HG02759 (cell line): Measurements from ENCODE around the gene SMAD6.
"Not testable (repeated sequence)": the region's sequence is repeated elsewhere in the genome, so short reads cannot be mapped to it uniquely, and the experiment has no call there.

Experiments
- ATAC-seq: cut with Tn5 transposase; IDR thresholded peaks from one replicate; pipeline ENCODE4 v1.9.1; 2021; ENCODE audit warnings: mild to moderate bottlenecking, moderate library complexity; ENCODE audit not compliant: unreplicated experiment

SMAD6 gene

DNA sequence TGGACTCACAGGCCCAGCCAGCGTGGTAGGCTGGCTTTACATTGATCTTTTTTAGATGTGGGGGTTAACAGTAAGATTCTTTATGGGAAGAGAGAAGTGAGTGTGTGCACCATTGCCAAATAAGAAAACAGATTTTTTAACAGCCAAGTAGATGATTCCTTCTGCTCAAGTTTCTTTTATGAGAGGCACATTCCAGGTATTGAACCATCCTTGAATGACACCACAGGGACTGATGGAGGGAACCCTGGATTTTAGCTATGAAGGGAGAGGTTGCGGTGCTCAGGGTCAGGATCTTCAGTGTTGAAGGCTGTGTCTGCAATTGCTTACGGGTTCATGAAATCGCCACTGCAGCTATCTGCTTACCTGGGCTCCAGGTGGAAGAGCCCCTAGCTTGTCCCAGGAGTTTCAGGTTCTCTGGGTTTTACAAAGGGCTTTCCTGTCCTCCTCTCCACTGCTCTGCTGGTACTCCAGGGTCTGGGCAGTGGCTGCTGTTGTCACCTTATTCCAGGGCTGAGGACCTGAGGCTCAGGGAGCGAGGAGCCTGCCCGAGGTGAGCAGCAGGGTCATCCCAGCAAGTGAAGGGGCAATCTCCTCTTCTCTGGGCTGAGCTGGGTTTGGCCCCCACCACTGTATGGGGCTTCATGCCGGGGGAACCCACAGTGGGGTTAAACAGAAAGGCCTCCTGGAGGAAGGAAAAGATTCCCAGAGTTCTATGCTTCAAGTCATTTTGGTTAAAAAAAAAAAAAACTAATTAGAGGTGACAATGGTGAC, 53.4 kb downstream of the SMAD6 start:
- ATAC-seq, result no peak

DNA sequence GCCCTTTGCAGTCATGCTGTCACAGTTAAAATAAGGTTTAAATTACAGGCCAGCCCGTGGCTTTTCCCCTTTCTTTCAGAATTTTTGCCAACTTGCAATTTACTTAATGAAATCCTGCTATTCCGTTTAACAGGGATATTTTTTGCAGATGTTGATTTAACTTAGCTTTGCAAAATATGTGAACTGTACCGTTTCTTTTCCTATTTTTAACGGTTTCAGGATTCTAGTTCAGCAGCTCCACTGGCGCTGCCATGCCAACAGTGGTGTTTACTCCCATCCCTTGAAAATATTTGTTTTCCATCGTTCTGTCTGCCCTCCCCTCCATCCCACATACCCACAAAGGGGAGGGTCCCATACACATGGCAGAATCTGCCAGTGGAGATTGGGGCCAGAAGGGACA, 54.3 kb downstream of the SMAD6 start:
- no peak for ATAC-seq

DNA sequence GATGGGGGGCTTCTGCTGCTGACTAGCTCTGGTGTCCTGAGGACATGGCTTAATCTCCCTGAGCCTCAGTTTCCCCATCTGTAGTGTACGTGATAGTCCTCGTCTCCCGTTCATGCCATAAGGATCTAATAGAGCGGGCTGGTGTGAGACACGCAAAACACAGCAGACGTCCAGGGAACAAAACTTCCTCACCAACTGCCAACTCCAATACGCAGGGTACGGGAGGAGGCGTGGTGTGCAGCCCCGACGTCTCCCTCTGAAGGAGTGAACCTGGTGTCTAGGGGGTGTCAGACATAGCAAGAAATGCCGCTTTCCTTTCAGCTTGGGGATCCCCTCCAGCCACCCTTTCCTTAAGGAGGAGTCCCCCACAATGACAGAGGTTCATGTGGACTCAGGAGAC, 55.0 kb downstream of the SMAD6 start:
- no peak for ATAC-seq

DNA sequence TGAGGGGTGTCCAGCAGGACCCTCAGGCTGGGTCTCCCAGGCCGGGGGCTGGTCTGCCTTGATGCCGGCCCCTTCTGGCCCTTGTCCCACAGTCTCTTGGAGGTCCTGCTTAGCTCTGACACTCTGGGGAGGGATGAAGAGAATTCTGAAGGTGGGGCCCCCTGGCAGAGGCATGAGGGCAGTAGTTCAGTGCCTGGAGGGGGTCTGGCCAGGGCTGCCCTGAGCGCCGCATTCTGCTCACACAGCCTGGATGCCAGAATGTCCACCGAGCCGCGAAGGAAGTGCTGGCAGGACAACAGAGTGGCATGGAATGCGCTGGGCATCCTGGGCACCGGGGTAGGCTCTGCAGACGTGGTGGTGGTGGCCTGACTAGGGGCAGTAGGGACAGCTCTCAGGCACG, 55.5 kb downstream of the SMAD6 start:
- no peak for ATAC-seq

DNA sequence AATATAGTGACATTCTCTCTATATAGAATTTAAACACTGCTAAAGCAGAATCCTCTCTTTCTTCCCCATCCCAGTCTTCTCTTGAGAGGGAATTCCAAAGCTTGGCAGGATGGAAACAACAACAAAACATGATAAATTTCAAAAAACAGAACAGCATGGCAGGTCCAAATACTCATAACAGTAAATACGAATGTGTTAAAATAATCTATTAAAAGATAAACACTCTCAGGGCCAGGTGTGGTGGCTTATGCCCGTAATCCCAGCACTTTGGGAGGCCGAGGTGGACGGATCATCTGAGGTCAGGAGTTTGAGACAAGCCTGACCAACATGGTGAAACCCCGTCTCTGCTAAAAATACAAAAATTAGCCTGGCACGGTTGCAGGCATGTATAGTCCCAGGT, 56.2 kb downstream of the SMAD6 start:
- not testable (repeated sequence) for ATAC-seq

DNA sequence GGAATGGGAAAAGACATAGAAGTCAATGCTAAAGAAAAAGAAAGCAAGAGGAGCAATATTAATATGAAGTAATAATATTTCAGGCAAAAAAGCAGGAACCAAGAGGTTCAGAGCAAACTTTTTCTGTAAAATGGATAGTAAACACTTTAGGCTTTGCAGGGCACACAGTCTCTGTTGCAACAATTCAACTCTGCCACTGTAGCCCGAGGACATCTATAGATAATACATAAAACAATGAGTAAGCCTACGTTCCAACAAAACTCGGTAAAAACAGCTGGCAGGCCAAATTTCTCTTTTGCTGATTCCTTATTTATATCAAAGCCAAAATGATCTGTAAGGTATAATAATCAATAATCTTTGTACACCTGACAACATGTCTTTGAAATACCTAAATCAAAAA, 56.8 kb downstream of the SMAD6 start:
- no peak for ATAC-seq

DNA sequence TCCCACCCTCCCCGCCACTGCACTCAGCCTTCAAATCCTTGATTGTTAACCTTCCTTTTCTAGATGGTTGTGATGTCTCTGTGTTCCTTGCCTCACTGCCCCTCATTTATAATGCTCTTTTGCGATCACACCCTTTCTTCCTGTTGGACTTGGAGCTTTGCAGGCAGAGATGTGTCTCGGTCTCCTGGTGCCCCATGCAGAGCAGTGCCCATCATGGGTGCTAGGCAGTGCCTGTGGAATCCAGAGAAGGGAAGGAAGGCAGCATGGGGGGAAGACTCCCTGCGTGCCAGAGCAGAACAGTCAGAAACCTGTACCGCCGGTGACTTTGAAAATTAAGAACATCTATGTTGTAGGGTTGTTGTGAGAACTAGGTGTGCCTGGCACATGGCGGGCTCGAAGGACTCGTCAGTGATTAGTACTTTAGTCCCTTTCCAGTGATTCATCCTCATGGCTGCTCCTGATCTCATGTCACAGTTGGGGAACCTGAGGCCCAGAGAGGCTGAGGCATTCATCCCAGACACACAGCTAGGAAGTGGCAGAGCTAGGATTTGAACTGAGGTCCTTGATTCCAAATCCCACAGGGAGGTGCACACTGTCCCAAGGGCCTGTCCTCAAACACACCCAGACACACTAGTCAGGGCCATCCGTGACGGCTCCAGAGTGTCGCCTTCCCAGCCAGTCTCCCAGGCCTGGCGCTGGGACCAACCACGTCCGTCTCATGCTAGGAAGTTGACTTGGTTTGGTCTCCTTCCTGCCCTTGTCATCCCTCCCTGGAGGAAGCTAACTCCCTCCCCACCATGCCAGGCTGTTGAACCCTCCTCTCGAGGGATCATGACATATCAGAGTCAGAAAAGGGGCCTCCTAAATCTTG, 58.3 kb downstream of the SMAD6 start:
- no peak for ATAC-seq

DNA sequence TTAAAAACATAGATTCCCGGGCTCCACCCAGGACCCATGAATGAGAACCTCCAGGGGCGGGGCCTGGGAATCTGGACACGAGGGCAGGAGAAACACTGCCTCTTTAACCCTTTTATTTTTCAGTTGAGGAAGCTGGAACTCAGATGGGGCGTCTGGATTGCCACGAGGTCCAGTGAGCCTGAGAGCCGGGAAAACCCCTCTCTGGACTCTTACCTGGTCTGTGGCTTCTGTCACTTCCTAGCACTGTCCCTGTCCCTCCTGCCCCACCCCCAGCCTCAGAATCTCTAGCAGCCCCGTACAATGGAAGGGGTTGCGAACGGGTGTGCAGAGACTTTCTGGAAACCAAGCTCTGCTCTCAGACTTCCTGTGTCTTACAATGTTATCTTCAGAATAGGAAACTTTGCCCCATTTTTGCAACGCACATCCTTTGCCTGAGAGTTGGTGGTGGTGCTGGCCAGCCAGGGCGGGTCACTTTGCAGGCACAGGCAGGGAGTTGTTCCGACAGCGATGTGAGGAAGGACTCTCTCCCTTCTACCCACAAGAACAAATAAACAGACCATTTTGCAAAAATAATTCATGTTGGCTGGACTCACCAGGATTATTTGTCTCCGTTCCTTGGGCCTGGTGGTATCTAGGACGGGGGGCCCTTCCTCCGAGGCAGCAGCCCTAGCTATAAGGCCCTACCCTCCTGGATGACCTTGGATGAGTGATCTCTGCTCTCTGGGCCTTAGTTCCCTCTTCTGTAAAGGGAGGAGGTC, 59.1 kb downstream of the SMAD6 start:
- ATAC-seq, result no peak

DNA sequence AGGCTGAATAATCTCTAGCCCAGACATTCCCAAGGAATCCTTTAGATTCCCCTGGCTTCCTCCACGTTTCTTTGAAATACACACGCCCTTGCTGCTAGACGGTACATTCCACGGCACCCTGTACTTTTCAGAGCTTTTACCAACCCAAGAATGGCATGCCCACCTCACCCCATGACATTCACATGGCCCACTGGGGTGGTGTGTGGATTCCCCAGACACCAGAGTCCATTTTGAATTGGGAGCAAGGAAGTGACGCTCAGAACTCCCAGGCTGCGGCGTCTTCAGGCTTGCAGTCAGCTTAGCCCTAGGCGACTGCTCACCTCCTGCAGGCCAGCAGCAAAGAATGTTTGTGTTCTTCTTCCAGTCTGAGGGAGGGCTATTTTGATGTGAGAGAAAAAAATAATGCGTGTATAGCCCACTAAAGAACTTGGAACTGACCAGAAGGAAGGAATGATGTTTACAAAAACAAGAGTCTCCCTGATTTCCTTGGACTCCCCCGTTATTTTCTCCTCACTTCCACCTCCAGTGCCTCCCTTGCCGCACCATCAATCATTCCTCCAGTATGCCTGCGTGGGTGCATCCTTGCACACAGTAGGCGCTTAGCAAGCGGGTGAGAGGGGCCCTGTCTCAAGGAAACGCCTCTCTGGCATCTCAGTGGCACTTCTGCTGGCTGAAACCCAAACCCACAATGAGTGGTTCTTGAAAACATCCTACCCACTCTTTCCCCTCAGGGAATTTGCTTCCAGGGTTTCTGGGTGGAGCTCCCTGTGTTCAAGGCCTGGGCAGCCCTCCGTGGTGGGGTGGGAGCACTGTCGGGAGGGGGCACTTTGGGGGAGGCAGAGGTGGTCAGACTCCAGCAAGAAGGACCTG, 59.9 kb downstream of the SMAD6 start:
- ATAC-seq, result no peak

DNA sequence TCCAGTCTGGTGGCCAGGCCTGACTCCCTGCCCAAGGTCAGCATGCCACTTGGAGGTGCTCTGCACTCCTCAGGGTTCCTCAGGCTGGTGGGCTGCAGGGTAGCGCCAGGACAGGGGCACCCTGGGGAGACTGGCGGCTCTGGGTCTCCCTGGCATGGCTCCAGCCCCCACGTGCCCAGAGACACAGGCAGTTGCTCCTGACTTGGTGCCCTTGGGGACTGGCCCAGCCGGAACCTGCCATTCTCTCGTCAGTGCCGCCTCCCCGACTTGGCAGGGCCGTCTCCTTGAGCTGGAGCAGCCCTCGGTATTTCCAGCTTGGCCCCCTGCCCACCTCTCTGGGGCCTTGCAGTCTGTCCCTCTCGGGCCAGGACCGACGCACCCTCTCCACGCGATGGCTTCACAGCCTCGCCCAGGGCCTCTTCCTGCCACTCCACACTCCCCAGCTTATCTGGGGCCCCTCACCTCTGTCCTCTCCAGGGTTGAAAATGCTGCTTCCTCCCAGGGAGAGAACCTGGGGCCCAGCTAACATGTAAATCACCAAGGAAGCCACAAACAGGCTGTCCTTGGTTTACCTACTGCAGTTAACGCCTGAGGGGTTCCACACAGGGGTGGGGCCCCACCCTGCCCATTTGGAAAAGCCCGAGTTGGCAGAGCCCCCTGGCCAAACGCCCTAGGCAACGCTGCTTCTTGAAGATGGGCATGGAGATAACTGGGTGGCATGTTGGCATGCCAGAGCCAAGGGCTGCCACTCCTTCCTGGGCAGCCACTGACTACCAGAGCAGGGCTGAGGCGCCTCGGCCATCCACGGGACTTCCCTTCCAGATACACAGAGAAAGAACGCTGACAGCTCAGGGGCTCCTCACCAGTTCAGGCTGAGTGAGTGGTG, 61.4 kb downstream of the SMAD6 start:
- no peak for ATAC-seq

DNA sequence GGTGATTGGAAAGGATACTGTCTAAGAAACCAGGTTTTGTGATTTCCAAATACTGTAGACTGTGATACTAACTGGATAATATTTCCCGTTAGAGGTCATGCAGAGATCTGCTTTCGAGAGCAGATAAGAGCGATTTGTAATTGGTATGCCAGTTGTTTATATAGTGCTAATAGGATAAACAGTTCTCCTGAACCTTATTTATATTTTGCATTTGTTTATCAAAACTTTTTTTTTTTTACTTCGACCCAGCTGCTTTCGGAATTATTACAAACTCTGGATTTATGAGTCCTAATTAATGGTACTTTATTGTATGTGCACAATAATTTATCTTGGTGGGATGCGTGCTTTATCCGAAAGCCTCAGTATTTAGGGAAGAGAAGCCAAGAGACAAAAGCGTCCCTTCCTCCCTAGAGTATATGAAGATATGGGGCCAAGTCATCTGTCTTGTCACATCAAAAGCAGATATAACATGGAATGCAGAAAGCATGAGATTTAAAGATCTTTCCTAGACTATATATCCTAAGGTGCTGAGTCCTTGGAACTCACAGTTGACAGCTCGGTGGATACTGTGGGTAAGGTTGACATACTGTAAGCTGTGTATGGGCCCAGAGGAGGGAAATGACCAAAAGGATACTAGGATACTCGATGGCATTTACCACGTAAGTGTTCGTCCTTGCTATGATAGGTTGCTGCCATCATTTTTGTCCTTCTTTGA, 62.2 kb downstream of the SMAD6 start:
- ATAC-seq, result no peak

DNA sequence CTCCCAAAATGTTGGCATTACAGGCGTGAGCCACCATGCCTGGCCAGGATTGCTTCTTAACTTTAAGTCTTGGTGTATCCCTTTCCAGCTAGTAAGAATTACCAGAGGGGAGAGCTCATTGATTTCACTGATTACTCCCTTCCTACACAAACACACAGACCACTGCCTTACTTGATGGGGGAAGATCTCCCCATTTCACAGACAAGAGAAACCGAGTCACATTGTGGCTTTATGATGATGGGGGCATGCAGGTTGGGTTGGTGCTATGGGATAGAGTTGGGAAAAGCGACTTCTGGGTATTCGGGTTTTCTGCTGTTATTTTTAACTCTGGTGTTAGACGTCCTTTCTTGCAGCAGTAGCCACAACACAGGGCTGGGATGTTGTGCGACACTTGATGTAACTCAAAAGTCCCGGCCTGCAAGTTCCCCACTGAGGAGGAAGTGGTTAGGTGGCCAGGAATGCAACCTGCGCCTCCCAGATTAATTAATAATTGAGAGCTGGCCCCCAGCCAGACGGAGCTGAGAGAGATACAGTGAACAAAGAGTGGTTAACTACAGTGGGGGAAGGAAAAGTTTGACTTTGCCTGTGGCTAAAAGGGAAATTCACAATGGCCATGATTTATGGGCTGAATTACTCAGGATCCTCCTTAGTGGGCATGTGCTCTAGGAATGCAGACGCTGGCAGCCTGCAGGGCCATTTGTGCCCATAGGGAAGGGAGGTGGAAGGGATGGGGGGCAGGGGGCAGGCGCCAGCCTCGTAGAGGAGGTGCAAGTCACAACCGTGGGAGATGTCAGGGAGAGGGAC, 63.6 kb downstream of the SMAD6 start:
- peak; percentile 86 for ATAC-seq

DNA sequence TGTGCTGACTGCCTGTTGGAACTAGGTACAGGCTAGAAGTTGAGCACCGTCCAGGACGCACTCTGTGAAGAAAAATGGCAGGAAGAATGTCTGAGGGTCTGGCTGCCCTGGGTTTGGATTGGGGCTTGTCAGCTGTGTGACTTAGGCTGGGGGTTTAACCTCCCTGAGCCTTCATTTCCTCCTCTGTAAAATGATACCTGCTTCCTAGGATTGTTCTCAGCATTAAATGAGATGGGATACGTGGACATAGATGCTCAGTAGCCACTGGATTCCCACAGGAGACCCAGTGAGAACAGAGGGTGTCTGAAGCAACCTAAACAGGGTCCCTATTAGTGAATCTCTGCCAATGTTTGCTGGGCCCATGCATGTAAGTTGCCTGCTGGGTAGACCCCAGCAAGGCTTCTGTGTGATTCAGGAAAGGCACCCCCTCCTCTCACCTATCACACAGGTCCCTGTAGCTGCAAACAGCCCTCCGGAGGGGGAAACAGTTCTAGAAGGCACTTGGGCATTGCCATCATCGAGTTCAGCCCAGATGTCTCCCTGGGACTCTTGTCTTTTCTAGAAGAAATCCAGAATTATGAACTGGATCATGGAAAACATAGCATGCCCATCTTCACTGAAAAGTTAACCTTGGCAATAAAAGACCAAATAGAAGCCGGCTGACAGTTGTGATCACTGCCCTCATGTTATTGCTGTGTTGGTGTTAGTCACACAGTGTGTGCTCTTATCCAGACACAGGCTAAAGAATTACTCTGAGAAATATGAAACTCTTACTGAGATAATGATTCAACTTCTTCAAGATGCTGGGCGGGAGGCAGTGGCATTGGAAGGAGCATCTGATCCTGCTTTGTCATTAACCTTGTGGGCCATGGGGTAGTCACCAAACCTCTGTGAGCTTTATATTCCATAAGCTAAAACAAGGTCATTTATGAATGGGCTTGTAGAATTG, 64.5 kb downstream of the SMAD6 start:
- ATAC-seq, result no peak

DNA sequence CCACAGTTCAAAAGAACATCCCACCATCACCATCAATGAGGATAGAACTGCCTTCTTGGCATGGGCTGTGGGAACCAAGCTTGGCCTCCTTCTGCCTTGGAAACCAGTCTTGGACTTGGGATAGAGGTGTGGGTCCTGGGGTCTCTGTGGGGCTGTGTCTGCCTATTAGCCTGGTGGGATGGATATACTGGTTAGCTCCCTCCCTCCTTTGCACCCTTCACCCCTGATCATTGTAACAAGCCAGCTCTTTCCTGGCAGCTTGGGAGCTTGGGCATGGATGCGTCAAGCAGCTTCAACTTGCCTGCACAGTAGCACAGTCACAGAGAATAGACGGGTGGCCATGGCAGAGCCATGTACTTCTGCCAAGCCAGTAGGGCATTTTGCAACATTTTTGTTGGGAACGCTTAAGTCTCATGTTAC, 65.2 kb downstream of the SMAD6 start:
- ATAC-seq, result no peak

DNA sequence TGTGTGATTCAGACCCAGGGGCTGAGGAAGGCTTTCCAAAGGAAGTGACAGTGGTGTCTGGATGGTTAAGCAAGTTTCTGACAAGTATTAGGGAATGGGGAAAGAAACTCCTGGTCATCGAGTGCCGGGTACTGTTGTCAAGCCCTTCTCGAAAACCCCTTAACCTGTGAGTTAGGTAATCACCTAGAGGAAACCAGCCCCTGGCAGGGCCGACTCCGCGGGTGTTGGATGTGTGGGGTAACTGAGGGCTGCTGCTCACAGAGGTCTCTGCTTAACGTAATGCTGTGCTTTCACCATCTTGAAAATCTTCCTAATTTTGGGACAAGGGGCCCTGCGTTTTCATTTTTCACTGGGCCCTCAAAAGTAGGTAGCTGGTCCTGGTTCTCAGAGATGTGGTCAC, 67.0 kb downstream of the SMAD6 start:
- no peak for ATAC-seq

DNA sequence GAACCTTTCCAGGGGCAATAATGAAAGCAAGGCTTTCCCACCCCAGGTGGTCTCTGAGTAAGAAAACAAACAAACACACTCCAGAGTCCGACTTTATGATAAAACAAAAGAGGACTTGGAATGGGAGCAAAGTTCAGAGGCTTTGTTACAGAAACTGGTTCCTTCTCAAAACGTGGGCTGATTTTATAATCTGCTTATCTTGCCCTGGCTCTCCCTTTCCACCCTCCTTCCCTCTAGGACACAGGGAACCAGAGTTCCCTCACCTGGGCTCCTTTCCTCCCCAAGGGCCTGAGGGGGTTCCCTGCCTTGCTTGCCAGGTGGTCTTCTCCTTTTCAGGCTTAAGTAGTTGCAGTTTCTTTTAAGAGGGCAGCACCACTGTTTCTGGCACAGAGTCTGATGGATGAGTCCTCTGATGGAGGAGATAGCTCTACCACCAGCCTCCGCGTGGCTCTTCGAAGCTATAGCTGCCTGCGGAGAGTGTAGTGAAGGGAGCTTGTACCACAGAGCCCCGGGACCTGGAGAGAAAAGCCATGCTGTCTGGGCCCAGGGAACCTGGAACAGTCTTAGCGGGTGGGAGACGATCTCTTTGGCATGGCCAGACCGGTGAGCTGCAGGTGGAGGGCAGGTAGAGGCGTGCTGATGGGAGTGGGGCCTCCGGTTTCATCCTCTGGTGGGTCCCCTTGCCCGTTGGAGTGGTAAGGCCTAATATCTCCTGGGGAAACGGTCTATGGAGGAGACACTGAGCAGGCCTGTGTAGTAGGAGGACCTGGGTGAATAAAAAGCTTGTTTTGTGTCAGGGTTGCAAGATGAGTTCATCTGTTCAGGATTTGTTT, 68.7 kb downstream of the SMAD6 start:
- no peak for ATAC-seq
